GDM1 (cell line): ENCODE measurements around the gene USP24.

Source experiments
- DNase-seq: peaks from one replicate; lab custom pipeline; 2025; lab: John Stamatoyannopoulos, UW

The USP24 gene

GRCh38 chr1:55069280-55069679, 145.9 kb downstream of the USP24 start:
- no peak for DNase-seq

DNA sequence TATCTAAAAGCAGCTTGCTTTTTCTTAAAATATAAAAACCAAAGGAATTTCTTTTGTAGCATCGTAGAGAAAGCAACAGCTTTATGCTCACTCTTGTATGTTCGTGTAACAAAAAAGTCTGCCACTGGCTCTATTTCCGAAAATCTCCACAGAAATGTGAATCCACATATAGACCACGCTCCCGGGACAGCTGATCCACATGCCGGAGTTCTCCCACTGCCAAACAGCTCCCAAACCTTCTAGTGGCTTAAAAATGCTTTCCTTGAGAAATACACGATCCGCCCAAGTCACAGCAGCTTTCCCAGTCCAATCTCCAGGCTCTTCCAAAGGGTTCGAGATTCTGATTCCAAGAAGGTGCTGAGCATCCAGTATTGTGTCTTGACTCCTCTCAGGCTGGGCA, 146.5 kb downstream of the USP24 start:
- no peak for DNase-seq

GRCh38 chr1:55067914-55068313, 147.2 kb downstream of the USP24 start:
- DNase-seq, result no peak

- DNase-seq, result no peak
These were observed 148.0 kb downstream of the USP24 start for GRCh38 chr1:55067022-55067778.

- no peak for DNase-seq
These were observed 149.5 kb downstream of the USP24 start for GRCh38 chr1:55065648-55066047.

DNA sequence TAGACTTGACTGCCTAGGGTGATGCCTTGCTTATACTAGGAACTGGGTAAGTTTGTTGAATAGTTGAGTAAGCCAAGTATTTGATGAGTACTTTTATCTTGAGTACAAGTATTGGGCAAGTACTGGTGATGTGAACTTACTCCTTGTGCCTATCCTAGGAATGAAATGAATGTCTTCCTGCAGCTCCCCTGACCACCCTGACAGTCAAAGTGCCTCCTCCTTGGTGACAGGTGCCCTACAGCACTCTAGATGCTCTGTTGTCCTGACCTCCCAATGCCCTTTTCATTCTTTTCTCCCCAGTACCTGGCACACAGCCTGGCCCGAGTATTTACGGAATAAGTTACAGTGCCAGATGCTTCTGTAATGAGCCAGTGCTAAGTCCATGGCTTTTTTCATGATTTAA, 150.3 kb downstream of the USP24 start:
- DNase-seq, result no peak

DNA sequence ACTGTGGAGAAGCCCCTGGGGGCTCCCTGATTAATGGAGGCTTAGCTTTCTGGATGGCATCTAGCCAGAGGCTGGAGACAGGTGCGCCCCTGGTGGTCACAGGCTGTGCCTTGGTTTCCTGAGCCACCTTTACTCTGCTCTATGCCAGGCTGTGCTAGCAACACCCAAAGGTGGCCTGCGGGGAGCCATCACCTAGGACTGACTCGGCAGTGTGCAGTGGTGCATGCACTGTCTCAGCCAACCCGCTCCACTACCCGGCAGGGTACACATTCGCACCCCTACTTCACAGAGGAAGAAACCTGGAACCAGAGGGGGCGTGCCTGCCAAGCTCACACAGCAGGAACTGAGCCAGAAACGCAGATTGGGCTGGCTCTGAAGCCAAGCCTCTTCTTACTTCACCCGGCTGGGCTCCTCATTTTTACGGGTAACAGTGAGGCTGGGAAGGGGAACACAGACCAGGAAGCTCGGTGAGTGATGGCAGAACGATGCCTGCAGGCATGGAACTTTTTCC, 151.0 kb downstream of the USP24 start:
- no peak for DNase-seq

GRCh38 chr1:55063577-55063942, 151.6 kb downstream of the USP24 start:
- no peak for DNase-seq

DNA sequence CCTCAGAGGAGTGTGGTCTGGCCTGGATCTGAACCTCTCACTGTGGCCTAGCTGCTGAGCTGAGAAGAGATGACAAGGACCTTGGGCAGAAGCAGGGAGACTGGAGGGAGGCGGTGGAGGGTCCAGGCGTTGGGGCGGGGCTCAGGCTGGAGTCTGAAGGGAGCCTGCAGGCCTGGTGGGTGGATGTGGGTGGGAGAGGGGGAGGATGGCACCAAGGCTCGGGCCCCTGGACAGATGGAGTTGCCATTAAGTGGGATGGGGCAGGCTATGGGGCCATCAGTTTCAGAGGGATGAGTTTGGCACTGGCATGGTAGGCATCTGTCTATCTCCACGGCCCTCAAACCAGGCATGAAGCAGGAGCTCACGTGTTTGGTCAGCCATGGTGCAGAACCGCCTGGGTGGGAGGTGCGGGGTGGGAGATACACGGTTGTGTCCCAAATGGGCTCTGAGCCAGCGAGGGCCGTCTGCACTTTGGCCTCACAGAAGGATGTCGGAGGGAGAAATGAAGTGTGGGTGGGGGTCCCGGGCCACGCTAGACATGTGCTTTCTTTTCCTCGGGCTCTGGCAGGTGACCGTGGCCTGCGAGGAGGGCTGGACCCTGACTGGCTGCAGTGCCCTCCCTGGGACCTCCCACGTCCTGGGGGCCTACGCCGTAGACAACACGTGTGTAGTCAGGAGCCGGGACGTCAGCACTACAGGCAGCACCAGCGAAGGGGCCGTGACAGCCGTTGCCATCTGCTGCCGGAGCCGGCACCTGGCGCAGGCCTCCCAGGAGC, 152.2 kb downstream of the USP24 start:
- no peak for DNase-seq

- DNase-seq, result no peak
These were observed 153.3 kb downstream of the USP24 start for GRCh38 chr1:55061706-55062321.

DNA sequence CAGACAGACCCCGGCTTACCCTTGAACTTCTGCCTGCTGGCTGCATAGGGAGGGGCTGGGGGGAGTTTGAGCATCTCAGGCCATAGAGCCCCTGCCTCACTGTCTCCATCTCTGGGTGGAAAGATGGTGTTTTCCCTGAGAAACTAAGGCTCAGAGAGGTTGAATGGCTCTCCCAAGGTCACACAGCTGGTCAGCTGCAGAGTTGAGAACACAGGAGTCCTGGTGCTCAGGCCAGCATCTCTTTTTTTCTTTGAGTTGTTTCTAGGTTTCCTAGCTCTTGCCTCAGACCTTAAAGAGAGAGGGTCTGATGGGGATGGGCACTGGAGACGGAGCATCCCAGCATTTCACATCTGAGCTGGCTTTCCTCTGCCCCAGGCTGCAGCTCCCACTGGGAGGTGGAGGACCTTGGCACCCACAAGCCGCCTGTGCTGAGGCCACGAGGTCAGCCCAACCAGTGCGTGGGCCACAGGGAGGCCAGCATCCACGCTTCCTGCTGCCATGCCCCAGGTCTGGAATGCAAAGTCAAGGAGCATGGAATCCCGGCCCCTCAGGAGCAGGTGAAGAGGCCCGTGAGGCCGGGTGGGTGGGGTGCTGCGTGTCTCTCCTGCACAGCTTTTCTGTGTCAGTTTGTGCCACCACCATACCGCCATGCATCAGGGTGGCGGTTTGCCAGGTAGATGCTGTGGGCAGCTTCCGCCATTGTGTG, 154.0 kb downstream of the USP24 start:
- DNase-seq, result no peak

- DNase-seq, result no peak
These were observed 154.8 kb downstream of the USP24 start for GRCh38 chr1:55060133-55060999.

GRCh38 chr1:55059302-55060132, 155.6 kb downstream of the USP24 start:
- no peak for DNase-seq

DNA sequence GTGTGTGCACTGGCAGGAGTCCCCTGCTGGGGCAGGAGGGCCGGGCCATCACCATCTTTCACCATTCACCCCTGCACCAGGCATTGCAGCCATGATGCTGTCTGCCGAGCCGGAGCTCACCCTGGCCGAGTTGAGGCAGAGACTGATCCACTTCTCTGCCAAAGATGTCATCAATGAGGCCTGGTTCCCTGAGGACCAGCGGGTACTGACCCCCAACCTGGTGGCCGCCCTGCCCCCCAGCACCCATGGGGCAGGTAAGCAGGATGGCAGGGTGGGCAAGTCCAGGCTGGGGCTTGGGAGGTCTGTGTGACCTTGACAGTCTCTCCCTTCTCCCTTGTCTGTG, 157.2 kb downstream of the USP24 start:
- DNase-seq, result no peak

DNA sequence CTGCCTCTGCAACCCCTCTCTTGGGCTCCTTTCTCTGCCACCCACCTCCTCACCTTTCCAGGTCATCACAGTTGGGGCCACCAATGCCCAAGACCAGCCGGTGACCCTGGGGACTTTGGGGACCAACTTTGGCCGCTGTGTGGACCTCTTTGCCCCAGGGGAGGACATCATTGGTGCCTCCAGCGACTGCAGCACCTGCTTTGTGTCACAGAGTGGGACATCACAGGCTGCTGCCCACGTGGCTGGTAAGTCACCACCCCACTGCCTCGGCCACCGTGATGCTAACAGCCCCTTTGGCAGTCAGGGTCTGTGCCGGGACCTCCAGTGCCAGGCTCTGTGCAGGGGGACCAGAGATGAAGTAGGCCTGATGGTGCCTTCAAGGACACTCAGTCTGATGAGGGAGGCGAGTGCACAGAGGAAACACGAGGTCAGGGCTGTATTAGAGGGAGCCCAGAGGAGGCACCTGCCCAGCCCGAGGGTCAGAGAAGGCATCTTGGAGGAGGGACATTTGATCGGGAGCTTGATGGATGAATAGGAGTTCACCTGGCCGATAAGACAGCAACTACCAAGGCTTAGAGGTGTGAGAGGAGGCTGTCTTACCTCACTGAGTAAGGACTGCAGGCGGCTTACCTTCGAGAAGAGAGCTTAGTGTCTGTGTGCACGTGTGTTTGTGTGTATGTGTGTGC, 157.8 kb downstream of the USP24 start:
- no peak for DNase-seq

DNA sequence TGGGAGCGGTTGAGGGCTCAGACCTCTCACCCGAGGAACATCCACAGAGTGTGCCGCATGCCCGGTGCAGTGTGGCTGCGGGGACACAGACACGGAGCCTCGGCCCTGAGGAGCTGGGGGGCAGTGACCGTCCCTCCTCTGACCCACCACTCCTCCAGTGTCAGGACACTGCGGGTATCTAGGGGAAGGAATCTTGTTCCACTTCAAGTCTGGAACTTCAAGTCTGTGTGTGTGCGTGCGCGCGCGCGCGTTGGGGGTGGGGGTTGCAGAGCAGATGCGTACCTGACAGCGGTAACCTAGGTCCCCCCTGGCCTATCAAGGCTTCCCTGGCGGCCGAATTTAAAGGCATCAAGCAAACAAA, 158.6 kb downstream of the USP24 start:
- no peak for DNase-seq

DNA sequence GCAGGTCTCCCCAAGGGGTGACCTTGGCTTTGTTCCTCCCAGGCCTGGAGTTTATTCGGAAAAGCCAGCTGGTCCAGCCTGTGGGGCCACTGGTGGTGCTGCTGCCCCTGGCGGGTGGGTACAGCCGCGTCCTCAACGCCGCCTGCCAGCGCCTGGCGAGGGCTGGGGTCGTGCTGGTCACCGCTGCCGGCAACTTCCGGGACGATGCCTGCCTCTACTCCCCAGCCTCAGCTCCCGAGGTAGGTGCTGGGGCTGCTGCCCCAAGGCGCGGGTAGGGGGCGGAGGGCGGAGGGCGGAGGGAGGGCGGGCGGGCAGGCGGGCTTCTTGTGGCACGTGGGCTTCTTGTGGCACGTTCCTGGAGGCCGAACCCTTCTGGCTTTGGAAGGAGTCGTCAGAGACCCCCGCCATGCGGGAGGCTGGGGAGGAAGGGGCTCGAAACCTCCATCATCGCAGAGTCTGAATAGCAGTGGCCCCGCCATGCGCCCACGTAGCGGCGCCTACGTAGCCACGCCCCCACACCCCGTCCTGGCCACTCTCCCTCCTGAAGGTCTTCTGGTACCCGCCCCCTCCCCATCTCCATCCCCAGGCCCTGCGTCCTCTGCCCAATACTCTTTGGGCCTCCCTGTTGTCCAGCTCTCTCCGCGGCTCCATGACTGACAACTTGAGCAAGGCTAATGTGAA, 159.1 kb downstream of the USP24 start:
- DNase-seq, result no peak

- DNase-seq, result no peak
These were observed 159.9 kb downstream of the USP24 start for GRCh38 chr1:55055084-55055882.

- no peak for DNase-seq
These were observed 160.8 kb downstream of the USP24 start for GRCh38 chr1:55054396-55054795.
